22Rv1 (cell line): Measurements from ENCODE around the gene ZC3H10.

Experiments
- H3K27ac ChIP-seq: fragments of 450-650 bp; 2 replicates; pipeline ENCODE4 v1.5.1; 2017
- ZFX ChIP-seq: fragments of 450-650 bp; IDR thresholded peaks from 2 replicates; pipeline ENCODE4 v1.6.1; 2017; ENCODE audit warnings: antibody characterized with exemption, borderline replicate concordance
- TF ChIP-seq, protein P1 (sequence below): fragments of 450-650 bp; IDR thresholded peaks from 2 replicates; pipeline ENCODE4 v1.5.1; 2017; ENCODE audit warnings: mild to moderate bottlenecking

ZC3H10 gene

DNA sequence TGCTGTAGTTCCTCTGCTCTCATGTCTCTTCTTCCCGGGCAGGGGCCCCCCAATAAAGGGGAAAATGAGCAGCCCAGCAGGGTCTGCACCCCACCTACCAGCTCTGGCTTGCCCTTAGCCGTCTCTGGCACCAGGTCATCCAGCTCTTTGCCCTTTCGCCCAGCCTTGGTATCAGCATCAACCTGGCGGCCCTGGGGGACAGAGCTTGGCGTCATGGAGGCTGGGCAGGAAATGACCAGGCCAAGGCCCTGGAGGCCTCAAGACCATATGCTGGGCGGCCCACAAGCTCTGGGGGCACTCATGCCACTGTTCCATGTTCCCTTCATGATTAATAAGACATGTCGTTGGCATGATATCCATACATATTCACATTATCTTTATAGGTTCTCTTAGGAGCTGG, 54.8 kb downstream of the ZC3H10 start:
- no peak overlapping the region for H3K27ac ChIP-seq
- TF ChIP-seq, protein P1, sequence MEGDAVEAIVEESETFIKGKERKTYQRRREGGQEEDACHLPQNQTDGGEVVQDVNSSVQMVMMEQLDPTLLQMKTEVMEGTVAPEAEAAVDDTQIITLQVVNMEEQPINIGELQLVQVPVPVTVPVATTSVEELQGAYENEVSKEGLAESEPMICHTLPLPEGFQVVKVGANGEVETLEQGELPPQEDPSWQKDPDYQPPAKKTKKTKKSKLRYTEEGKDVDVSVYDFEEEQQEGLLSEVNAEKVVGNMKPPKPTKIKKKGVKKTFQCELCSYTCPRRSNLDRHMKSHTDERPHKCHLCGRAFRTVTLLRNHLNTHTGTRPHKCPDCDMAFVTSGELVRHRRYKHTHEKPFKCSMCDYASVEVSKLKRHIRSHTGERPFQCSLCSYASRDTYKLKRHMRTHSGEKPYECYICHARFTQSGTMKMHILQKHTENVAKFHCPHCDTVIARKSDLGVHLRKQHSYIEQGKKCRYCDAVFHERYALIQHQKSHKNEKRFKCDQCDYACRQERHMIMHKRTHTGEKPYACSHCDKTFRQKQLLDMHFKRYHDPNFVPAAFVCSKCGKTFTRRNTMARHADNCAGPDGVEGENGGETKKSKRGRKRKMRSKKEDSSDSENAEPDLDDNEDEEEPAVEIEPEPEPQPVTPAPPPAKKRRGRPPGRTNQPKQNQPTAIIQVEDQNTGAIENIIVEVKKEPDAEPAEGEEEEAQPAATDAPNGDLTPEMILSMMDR = no peak
- no peak for TF ChIP-seq ZFX
